ENCODE data around the gene DCTN2.
"Not testable (repeated sequence)": the region's sequence is repeated elsewhere in the genome, so short reads cannot be mapped to it uniquely, and the experiment has no call there.

Gene DCTN2

GRCh38 chr12:57546438-57547287 is at the start of gene DCTN2:
TSS of gene DCTN2 (minus strand) at chr12:57547192. CDS start at chr12:57547063, 129 bp downstream.
- peak; percentile 97 for DNase-seq

DNA sequence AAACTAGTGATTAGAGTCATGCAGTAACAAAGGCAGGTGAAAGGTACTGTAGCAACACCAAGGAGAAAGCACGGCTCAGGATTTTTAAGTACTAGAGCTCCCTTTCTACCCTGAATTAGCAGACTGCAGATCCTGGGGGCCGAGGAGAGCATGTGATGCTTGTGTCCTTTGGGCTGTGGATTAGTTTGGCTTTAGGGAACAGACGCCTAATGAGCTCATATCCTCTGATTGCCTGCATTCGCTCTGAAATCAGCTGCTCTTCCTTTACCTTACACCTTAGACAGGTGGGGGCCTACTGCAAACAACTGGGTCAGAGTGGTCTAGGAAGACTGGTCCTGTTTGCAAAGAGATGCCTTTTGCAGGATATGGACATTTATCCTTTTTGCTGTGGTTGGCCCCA is 46.2 kb upstream of the DCTN2 start:
- no peak for DNase-seq

GRCh38 chr12:57592551-57593165 is 45.7 kb upstream of the DCTN2 start:
- no peak for DNase-seq

DNA sequence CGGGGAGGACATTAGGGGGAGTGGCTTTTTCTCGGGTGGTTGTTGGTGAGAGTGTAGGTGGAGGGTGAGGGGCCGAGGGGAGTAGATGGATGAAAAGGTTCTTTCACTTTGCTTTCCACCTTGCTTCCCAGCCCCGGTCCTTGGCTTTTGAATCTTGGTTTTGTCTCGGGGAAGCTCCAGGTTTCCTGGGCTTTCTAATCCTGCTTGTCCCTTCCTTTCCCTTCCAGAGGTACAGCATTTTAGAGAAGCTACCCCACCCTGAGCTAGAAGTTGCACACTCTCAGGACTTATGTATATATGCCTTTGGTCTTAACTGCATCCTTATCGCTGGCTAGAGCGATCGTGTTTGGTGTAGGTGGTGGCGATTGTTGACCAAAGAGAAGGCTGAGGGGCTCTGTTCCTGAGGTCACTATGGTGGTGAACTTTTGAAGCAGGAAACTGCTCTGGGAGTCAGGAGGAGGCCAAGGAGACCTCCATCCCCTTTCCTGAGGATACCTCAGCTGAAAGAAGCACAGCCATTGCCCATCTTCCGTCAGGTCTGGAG is 44.9 kb upstream of the DCTN2 start:
- no peak for DNase-seq

DNA sequence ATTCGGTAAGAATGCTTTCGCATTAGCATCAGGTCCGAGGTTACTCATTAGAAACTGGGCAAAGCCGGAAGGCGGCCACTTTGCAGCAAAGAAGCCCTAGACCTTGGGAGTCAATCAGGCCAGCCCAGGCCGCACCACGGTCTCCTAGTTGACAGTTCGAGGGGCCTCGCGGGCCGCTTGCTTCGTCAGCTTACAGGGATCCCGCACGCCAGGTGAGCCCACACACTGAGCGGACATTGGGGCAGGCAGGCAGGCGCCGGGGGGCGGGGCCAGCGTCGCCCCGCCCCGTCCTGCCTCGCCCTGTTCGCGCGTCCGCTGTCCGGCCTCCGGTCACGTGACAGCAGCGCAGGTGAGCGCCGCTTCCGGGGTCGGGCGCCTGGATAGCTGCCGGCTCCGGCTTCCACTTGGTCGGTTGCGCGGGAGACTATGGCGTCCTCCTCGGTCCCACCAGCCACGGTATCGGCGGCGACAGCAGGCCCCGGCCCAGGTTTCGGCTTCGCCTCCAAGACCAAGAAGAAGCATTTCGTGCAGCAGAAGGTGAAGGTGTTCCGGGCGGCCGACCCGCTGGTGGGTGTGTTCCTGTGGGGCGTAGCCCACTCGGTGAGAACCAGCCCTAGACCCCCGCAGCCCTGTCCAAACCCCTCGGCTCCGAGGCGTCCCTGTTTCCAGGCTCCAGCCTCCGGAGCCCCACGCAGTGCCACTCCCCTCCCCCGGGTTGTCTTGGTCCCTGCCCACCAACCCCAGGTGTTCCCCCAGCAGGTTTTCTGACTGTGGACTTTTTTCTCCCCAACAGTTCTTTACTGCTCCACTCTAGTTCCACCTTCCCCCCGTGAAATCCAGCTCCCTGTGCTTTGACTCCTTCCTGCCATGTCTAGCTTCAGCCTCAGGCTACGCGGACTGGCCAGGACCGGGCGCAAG is 44.1 kb upstream of the DCTN2 start, which contains the start of gene PIP4K2C:
PIP4K2C (plus strand) TSS at position 329 of the 918 bp plus-strand sequence; CDS start at position 427, 98 bp downstream.
- peak; percentile 95 for DNase-seq

DNA sequence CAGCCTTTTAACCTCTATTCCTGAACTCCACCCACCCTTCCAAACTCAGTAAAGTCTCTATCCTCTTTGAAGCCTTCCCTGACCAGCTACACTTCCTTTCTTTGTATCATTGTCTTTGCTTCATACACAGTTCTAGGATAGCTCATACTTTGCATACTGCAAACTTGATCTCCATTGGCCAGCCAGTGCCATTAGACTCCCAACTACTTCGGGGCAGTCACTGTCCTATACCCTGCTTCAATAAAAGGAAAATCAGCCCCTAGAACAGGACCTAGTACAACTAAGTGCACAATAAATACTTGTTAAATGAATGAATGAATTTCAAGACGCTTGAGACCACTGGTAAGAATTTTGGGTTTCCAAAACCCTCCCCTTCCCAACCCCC is 43.5 kb upstream of the DCTN2 start:
- no peak for DNase-seq

DNA sequence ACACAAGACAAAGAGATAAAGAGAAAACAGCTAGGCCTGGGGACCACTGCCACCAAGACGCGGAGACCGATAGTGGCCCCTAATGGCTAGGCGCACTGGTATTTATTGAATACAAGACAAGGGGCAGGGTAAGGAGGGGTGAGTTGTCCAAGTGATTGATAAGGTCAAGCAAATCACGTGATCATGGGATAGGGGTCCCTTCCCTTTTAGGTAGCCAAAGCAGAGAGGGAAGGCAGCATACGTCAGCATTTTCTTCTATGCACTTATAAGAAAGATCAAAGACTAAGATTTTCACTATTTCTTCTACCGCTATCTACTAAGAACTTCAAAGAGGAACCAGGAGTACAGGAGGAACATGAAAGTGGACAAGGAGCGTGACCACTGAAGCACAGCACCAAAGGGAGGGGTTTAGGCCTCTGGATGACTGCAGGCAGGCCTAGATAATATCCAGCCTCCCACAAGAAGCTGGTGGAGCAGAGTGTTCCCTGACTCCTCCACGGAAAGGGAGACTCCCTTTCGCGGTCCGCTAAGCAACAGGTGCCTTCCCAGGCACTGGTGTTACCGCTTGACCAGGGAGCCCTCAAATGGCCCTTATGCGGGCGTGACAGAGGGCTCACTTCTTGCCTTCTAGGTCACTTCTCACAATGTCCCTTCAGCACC is 42.1 kb upstream of the DCTN2 start:
- not testable (repeated sequence) for DNase-seq

GRCh38 chr12:57586832-57587429 is 39.9 kb upstream of the DCTN2 start:
- DNase-seq, result no peak

DNA sequence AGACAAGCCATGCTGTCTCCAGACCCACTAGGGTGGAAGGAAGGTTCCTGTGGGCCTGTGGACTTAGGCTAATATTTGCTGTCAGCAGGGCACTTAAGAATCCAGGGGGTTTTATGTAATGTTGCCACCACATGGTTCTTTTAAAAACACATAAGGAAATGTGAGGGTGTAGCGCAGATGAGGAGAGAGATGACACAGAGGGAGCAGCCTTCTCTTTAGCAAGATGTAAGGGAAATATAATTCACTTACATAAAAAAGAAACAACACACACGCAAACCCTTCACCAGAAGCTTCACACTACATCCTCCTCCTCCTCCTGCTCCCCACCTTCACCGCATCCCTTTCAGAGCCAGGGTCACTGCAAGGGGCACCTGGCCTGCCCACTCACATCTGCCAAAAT is 39.1 kb upstream of the DCTN2 start:
- DNase-seq, result no peak

DNA sequence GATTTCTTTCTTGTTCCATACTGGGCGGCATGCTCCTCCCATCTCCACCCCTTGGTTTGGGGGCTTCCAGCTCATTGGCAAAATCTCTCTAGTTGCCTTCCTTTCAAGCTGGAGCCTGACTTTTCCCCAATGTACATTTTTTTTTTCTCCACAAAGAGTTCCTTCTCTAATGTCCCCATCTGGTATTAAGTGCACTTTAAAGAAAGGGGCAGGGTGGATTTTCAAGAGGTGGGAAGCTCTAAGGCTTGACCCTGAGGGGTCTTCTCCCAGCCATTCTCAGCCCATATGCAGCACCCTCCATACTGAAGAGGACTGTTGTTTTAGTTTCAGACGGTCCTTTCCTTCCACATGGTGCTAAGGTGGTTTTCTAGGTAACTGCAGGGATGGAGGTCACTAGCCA is 38.2 kb upstream of the DCTN2 start:
- no peak for DNase-seq

DNA sequence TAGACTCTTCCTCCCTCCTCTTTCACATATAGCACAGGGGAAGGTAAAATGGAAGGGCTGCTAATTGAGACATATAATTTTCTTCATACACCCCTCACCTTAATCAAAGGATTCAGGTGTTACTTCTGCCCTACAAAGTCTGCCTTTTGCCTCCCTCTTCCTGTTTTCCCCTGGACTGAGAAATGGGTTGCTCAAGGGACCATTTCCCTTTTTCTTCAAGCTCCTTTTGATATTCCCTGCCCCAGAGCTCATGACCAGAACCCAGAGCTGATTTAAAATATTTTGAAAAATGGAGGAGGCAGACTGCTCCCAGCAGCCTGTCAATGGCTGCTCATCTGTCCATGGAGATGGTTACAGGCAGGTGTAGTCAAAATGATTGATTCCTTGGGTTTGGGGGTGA is 37.7 kb upstream of the DCTN2 start:
- no peak for DNase-seq

- no peak for DNase-seq
These were observed 37.1 kb upstream of the DCTN2 start for GRCh38 chr12:57584050-57584449.

DNA sequence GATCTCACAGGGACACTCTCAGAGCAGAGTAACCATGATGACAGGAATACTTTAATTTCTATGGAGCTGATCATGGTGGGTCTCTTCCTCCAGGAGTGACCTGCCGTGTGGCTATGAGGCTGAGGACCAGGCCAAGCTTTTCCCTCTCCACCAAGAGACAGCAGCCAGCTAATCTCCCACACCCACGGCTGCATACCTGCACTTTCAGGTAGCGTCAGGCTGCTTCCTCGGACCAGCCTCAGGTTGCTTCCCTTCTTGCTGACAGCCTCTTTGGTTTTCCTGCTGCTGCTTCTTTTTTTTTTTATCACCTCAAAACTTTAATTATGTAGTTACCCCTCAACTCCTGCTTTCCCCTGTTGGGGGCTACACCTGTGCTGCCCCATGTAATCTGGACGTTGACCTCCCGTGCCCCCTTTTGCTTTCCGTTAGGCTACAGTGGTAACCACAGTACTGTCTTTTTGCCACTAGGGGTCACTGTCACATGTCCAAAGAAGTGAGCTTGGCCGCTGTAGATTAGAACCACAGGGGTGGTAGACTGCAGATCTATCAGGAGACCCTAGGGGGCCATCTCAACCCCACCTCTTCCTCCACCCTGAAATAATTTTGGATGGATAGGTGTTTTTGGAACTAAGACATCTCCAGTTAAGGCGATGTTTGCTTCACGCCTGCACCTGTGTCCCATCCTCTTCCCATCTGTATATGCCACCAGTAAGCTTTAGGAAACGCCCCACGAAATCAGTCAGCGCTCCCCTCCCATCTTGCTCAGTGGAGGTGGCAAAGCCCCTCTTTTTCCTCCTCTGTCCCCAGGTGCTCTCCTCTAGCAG is 36.2 kb upstream of the DCTN2 start:
- peak; percentile 84 for DNase-seq

GRCh38 chr12:57582440-57582839 is 35.4 kb upstream of the DCTN2 start:
- DNase-seq, result no peak

- DNase-seq, result no peak
These were observed 34.8 kb upstream of the DCTN2 start for GRCh38 chr12:57581802-57582201.

- DNase-seq, result no peak
These were observed 33.4 kb upstream of the DCTN2 start for GRCh38 chr12:57580466-57580795.

DNA sequence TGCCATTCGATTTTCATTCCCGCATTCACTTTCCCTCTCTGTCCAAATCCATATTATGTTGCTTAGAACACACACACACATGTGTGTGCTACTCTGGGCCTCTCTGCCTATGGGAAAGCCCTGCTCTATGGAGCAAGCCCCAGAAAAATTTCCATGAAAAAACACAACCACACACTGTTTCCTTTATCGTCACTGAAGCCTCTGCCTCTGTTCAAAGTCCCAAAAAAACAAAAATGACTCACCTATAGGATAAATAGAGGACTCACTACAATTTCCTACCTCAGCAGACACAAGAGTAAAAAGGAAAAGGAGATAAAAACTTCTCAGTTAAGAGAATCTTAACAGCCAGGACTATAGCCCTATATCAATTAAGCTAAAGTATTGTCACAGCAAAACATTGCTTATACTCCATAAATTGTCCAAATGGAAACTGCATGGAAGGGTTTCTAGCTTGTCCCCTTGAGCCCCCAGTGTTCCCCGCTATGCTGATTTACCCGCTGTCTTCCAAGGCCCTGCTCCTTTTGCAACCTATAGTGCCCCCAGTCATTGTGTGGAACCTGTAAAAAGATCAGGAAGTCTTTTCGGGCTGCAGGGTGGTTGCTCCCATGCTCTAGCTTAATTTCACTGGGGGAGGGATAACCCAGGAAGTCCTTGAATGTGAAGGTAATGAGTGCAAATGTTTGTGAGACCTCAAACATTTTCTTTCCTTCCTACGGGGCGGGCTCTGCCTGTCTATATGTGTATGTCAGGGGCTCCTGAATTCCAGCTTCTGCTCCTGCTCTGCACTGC is 32.9 kb upstream of the DCTN2 start:
- no peak for DNase-seq

- DNase-seq, result no peak
These were observed 32.0 kb upstream of the DCTN2 start for GRCh38 chr12:57579011-57579410.

GRCh38 chr12:57577981-57578758 is 31.2 kb upstream of the DCTN2 start:
- no peak for DNase-seq

Data from RPMI8226 (cell line).